Measurements from ENCODE around the gene HSF2BP. TPM values are rescaled to one million over a fixed set of nuclear protein-coding genes. Genes with fewer than 3 reads are reported as not detected.

The HSF2BP gene
- polyA plus RNA-seq, 1 of the 3 experiments (the other 2 are of a cell fraction) = 1.1 TPM

DNA sequence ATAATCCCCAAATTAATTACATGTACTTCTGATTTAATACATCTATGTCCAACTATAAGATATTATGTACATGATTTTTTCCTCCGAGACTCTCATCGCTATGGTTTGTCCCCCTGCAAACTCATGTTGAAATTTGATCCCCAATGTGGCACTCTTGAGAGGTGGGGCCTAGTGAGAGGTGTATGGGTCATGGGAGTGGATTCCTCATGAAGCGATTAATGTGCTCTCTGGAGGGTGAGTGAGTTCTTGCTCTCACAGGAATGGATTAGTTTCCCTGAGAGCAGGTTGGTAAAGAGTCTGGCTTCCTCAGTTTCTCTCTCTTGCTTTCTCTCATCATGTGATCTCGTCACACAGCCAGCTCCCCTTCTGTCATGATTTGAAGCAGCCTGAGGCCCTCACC lies 16.1 kb downstream of the HSF2BP start:
- TF ChIP-seq TCF12 (IDR thresholded peaks at IDR 0.05) = no peak
- no peak for TF ChIP-seq FOXJ3 (CRISPR knock-in tag; IDR thresholded peaks at IDR 0.05)
- TF ChIP-seq, protein P1, sequence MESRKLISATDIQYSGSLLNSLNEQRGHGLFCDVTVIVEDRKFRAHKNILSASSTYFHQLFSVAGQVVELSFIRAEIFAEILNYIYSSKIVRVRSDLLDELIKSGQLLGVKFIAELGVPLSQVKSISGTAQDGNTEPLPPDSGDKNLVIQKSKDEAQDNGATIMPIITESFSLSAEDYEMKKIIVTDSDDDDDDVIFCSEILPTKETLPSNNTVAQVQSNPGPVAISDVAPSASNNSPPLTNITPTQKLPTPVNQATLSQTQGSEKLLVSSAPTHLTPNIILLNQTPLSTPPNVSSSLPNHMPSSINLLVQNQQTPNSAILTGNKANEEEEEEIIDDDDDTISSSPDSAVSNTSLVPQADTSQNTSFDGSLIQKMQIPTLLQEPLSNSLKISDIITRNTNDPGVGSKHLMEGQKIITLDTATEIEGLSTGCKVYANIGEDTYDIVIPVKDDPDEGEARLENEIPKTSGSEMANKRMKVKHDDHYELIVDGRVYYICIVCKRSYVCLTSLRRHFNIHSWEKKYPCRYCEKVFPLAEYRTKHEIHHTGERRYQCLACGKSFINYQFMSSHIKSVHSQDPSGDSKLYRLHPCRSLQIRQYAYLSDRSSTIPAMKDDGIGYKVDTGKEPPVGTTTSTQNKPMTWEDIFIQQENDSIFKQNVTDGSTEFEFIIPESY (IDR thresholded peaks at IDR 0.05; ENCODE audit: borderline replicate concordance, low read depth) = no peak
- TF ChIP-seq, protein P2, sequence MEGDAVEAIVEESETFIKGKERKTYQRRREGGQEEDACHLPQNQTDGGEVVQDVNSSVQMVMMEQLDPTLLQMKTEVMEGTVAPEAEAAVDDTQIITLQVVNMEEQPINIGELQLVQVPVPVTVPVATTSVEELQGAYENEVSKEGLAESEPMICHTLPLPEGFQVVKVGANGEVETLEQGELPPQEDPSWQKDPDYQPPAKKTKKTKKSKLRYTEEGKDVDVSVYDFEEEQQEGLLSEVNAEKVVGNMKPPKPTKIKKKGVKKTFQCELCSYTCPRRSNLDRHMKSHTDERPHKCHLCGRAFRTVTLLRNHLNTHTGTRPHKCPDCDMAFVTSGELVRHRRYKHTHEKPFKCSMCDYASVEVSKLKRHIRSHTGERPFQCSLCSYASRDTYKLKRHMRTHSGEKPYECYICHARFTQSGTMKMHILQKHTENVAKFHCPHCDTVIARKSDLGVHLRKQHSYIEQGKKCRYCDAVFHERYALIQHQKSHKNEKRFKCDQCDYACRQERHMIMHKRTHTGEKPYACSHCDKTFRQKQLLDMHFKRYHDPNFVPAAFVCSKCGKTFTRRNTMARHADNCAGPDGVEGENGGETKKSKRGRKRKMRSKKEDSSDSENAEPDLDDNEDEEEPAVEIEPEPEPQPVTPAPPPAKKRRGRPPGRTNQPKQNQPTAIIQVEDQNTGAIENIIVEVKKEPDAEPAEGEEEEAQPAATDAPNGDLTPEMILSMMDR (IDR thresholded peaks at IDR 0.05) = no peak
- no peaks in the 10 kb centered on the region for H3K27me3 ChIP-seq (ENCODE audit: insufficient read depth)
- WGBS (ENCODE audit: low lambda C conversion rate) = 94% methylated on average over 4 of the region's 4 CpGs
- H2AFZ ChIP-seq (ENCODE audit: low read depth) = no peak overlapping the region
- no peak overlapping the region for H3K4me2 ChIP-seq
- H4K20me1 ChIP-seq (ENCODE audit: insufficient read depth) = no peaks in the 10 kb centered on the region
- DNase-seq = no peak
- no peaks in the 10 kb centered on the region for H3K79me2 ChIP-seq (ENCODE audit: insufficient read depth)
- H3K9me2 ChIP-seq = no peaks in the 10 kb centered on the region
- peaks cover 2 to 12% of the 10 kb centered on the region in 2 experiments; a peak in 3 of 4 replicates for H3K4me1 ChIP-seq (ENCODE audit: control insufficient read depth in 1 of 2, insufficient read depth in 2 of 2, low read depth in 1 of 2, low read length in 1 of 2)
- no peak overlapping the region for H3K9ac ChIP-seq
- H3K36me3 ChIP-seq (replicated peaks in 1 of 2; ENCODE audit: control insufficient read depth in 1 of 2, insufficient read depth in 2 of 2, low read length in 1 of 2) = no peaks in the 10 kb centered on the region
- no peak overlapping the region for H3K27ac ChIP-seq (ENCODE audit: low read depth in 2 of 2, low read length in 1 of 2)
- peaks cover 8% of the 10 kb centered on the region for H3F3A ChIP-seq (replicated peaks; ENCODE audit: insufficient read depth)
- no peak overlapping the region for H3K4me3 ChIP-seq (ENCODE audit: low read depth in 2 of 2, low read length in 1 of 2)
- ChIA-PET CTCF (interaction anchor here (4.7 kb wide), 1 partner anchor 31 kb away, joined by 30 read pairs; no protein-coding TSS in a partner anchor), POLR2A (no interaction called here)
- no peaks in the 10 kb centered on the region for H3K9me3 ChIP-seq

DNA sequence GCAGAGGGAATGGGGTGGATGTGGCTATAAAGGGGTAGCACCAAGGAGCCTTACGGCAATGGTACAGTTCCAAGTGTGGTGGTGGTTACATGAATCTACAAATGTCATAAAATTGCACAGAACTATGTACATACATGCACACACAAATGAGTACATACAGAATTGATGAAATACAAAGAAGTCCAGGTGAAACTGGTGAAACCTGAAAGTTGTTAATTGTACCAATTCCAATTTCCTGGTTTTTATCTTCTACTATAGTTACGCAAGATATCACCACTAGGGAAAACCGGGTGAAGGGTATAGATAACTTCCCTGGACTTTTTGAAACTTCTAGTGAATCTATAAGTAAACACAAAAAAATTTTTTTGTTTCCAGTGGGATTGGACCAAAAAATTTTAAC lies 18.9 kb downstream of the HSF2BP start:
- Histone ChIP-seq H3K79me2 (ENCODE audit: insufficient read depth) (no peaks in the 10 kb centered on the region), H3K27me3 (ENCODE audit: insufficient read depth) (no peaks in the 10 kb centered on the region), H2AFZ (ENCODE audit: low read depth) (no peak overlapping the region), H3F3A (replicated peaks; ENCODE audit: insufficient read depth) (peaks cover 3% of the 10 kb centered on the region), H3K9me2 (no peaks in the 10 kb centered on the region), H3K4me3 (ENCODE audit: low read depth in 2 of 2, low read length in 1 of 2) (no peak overlapping the region), H3K4me1 (ENCODE audit: control insufficient read depth in 1 of 2, insufficient read depth in 2 of 2, low read depth in 1 of 2, low read length in 1 of 2) (0 out of 4 replicates have a peak, but pooled peaks cover 0 to 5% of the 10 kb centered on the region in 2 experiments), H3K27ac (ENCODE audit: low read depth in 2 of 2, low read length in 1 of 2) (no peak overlapping the region), H3K9ac (no peak overlapping the region), H3K9me3 (no peaks in the 10 kb centered on the region), H3K4me2 (no peak overlapping the region), H3K36me3 (replicated peaks in 1 of 2; ENCODE audit: control insufficient read depth in 1 of 2, insufficient read depth in 2 of 2, low read length in 1 of 2) (no peaks in the 10 kb centered on the region), H4K20me1 (ENCODE audit: insufficient read depth) (no peaks in the 10 kb centered on the region)
- WGBS (ENCODE audit: low lambda C conversion rate) = 93% methylated on average over 3 of the region's 3 CpGs
- CTCF ChIA-PET = no interaction called here
- no peak for TF ChIP-seq NRF1 (IDR thresholded peaks at IDR 0.05; ENCODE audit: low read depth, low read length)
- no peak for TF ChIP-seq SMC3 (IDR thresholded peaks at IDR 0.05; ENCODE audit: low read depth, low read length)
- TF ChIP-seq EZH2phosphoT487 (IDR thresholded peaks at IDR 0.05; ENCODE audit: borderline replicate concordance, low read depth) = no peak
- TF ChIP-seq, protein P3, sequence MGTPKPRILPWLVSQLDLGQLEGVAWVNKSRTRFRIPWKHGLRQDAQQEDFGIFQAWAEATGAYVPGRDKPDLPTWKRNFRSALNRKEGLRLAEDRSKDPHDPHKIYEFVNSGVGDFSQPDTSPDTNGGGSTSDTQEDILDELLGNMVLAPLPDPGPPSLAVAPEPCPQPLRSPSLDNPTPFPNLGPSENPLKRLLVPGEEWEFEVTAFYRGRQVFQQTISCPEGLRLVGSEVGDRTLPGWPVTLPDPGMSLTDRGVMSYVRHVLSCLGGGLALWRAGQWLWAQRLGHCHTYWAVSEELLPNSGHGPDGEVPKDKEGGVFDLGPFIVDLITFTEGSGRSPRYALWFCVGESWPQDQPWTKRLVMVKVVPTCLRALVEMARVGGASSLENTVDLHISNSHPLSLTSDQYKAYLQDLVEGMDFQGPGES (IDR thresholded peaks at IDR 0.05; ENCODE audit: low read depth, low read length) = no peak
- TF ChIP-seq CHD2 (IDR thresholded peaks at IDR 0.05; ENCODE audit: low read length, partially characterized antibody) = no peak
- TF ChIP-seq, protein P4, sequence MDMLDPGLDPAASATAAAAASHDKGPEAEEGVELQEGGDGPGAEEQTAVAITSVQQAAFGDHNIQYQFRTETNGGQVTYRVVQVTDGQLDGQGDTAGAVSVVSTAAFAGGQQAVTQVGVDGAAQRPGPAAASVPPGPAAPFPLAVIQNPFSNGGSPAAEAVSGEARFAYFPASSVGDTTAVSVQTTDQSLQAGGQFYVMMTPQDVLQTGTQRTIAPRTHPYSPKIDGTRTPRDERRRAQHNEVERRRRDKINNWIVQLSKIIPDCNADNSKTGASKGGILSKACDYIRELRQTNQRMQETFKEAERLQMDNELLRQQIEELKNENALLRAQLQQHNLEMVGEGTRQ (IDR thresholded peaks at IDR 0.05; ENCODE audit: borderline replicate concordance, low read depth, low read length) = no peak
- TF ChIP-seq YY1 (IDR thresholded peaks at IDR 0.05; ENCODE audit: low read depth) = no peak
- POLR2A ChIA-PET = no interaction called here
- DNase-seq = no peak
